Mammary epithelial cell (primary cell): Measurements from ENCODE around the gene CALHM1.

Source experiments
- CTCF ChIP-seq, 2 donors: IDR thresholded peaks in 1 of 2; conservative IDR thresholded peaks in 1 of 2; 2 replicates each; pipeline ENCODE4 v1.5.1; 2011 to 2012; ENCODE audit warnings: inconsistent platforms in 2 of 2, low read length in 2 of 2, mild to moderate bottlenecking in 2 of 2, control low read depth in 1 of 2, low read depth in 1 of 2; ENCODE audit not compliant: insufficient read depth in 1 of 2; ENCODE audit errors: extremely low read depth in 1 of 2
- EZH2 ChIP-seq: IDR thresholded peaks from 2 replicates; pipeline ENCODE4 v1.6.1; 2012; ENCODE audit warnings: low read length, inconsistent platforms, borderline replicate concordance

DNA sequence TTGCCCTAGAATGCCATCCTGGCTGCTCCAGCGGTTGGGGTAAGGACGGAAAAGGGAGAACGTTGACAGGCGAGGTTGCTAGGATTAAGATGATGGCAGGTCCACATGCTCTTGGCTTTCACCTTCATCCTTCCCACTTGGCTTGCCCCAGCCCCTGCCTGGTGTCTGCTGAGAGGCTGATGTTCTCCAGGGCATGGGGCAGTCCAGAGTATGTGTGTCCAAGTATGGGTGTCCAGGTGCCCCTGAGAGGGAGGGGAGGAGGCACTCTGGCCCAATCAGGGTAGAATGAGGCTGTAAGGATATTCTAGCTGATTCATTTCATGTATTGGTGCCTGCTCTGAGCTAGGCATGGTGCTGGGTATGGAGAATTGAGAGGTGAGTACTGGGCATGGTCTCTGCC, 47.4 kb upstream of the CALHM1 start:
- no peak for TF ChIP-seq CTCF (conservative IDR thresholded peaks at IDR 0.05 in 1 of 2, IDR thresholded peaks at IDR 0.05 in 1 of 2; ENCODE audit: extremely low read depth in 1 of 2, insufficient read depth in 1 of 2, low read depth in 1 of 2, low read length in 2 of 2)
- no peak for TF ChIP-seq EZH2
